ENCODE measurements around the gene DDX56. TPM values are rescaled to one million over a fixed set of nuclear protein-coding genes. Genes with fewer than 3 reads are reported as not detected.

The DDX56 gene
- total and polyA plus RNA-seq, 9 of the 15 experiments (the other 6 are each of a cell fraction or from before 2014, with no cell fraction given), result 33.0 to 145 (median 102) TPM

- no peak for TF ChIP-seq CREB3 (tag; conservative IDR thresholded peaks at IDR 0.05; ENCODE audit: low read depth)
- TF ChIP-seq POU5F1 (IDR thresholded peaks at IDR 0.05; ENCODE audit: borderline replicate concordance, low read depth, low read length, partially characterized antibody), result no peak
- no peak for TF ChIP-seq HDAC3 (IDR thresholded peaks at IDR 0.05; ENCODE audit: borderline replicate concordance, partially characterized antibody)
- no peak for TF ChIP-seq ETS2 (tag; IDR thresholded peaks at IDR 0.05; ENCODE audit: borderline replicate concordance, poor library complexity, severe bottlenecking)
- 0 out of 2 replicates have a peak, but pooled peaks have one; percentile 3 for TF ChIP-seq HCFC1 (IDR thresholded peaks at IDR 0.05; ENCODE audit: low read depth, low read length)
- no peak for TF ChIP-seq EP300 (IDR thresholded peaks at IDR 0.05; ENCODE audit: low read length)
- TF ChIP-seq ID3 (CRISPR knock-in tag; IDR thresholded peaks at IDR 0.05), result no peak
- peak; percentile 48; the same call in 1 of the 2 replicates for TF ChIP-seq ID3 (tag; IDR thresholded peaks at IDR 0.05)
- no peak for TF ChIP-seq IFI16 (CRISPR knock-in tag; IDR thresholded peaks at IDR 0.05)
- no peak for TF ChIP-seq E2F8 (IDR thresholded peaks at IDR 0.05; ENCODE audit: low read depth, partially characterized antibody)
- TF ChIP-seq THRA (IDR thresholded peaks at IDR 0.05), result no peak
- no peak for TF ChIP-seq BRCA1 (IDR thresholded peaks at IDR 0.05)
- TF ChIP-seq BRCA1 (CRISPR knock-in tag; IDR thresholded peaks at IDR 0.05), result no peak
- TF ChIP-seq CEBPB (tag; IDR thresholded peaks at IDR 0.05), result peak; percentile 37; the same call in 1 of the 2 replicates
- TF ChIP-seq HES1 (IDR thresholded peaks at IDR 0.05; ENCODE audit: low read depth), result no peak
Measured at GRCh38 chr7:44580945-44581878, 7.5 kb upstream of the DDX56 start (continued).
